HG02852 (cell line): ENCODE measurements around the gene KNSTRN.

ENCODE experiments used
- ATAC-seq: cut with Tn5 transposase; IDR thresholded peaks from one replicate; pipeline ENCODE4 v1.9.1; 2021; ENCODE audit warnings: mild to moderate bottlenecking, moderate library complexity; ENCODE audit not compliant: unreplicated experiment

Gene KNSTRN

GRCh38 chr15:40345225-40345866 is 37.2 kb upstream of the KNSTRN start:
- ATAC-seq, result no peak

DNA sequence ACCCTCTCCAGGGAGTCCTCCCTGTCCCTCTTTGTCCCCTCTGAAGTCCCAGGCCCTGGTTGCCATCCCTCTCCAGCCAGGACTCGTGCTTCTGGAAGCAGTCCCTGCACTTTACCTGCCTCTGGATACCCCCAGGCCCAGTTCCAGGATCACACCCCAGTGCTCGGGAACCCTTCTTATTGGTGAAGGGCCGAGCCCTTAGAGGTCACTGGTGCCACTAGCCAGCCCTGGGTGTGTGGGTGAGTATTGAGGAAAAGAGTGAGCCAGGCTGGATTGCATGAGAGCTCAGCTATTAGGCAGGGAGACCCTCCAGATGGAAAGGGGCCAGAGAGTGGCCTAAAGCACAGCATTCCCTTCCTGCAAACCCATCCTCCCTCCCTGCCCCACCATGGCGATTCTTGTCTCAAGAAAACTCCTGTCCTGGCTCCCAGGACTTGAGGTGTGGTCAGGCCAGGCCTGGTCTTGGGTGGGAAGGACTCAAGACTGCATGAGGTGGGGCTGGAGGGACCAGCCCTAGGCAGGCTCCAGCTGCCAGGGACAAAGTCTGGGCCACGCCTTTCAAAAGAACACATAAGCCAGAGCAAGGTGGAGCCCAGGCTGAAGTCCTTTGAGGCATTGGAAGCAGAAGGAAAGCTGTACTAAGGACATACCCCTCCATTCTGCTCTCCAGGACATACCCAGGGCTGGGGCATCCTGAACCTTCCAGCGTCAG is 36.5 kb upstream of the KNSTRN start:
- ATAC-seq, result no peak

GRCh38 chr15:40346579-40347558 is 35.7 kb upstream of the KNSTRN start:
- no peak for ATAC-seq

DNA sequence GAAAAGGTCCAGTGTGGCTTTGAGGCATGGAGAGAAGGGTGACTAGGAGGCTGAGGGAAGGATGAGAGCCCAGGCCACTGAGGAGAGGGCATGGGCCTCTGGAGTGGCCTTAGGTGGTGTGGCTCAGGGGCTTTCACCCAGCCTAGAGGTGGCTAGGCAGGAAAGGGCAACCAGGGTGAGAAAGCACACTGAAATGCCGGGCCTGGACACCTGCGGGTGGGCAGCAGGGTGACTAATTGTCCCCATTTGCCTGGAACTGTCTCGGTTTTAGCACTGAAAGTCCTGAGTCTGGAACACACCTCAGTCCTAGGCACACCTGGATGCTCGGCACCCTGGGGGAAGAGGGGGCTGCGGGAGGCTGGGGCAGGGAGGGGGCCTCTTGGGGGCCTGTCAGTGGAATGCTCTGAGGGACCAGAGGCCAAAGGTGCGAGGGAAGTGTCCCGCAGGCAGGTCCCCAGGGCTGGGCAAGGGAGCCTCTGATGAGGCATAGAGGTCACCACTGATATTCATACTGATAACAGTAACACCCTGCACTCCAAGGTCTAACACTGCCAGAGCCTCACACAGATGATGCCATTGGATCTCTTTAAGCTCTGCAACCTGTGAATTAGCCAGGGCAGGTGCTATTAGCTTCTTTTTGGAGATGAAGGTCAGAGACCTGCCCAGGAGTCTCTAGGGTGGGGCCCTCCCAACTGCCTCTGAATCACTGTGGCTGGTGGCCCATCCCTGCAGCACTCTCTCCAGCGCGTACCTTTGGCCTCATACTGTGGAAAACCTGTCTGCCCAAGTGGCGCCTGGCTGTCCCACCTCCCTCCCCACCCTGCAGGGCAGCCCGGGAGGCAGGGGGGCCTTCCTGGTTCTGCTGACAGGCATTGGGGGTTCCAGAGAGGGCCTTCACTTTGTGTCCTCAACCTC is 34.7 kb upstream of the KNSTRN start:
- no peak for ATAC-seq

DNA sequence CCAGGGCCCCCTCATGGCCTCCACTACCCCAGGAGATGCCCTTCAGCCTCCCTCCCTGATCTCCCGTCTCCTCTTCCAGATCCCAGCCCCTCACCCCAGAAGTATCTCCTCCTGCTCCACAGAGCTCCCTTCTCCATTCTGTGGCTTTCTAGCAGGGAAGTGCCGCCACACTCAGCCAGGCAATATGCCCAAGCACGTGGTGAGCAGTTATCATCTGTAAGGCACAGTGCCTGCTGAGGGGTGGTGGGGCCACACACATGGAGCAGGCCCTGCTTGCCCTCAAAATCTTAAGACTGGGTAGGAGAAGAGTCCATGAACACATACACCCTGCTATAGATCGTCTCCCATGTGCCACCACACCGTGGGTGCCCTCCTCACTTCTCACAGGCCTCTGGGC is 34.0 kb upstream of the KNSTRN start:
- no peak for ATAC-seq

DNA sequence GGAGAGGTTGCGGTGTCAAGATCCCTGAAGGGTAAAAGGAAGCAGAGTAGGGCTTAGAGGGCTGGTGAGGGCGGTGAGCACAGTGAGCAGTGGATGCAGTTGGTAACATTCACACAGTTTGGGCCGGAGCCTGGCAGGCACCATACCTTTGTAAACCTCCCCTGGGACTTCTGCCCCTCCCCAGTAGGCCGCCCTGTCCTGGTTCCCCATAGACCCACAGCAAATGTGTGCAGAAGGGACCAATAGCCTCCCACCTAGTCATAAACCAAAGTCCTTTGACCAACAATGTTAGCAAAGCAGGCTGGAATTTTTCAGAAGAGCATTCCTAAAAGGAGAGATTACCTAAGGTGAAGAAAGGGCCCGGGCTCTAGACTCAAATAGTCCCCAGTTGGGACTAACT is 33.4 kb upstream of the KNSTRN start:
- ATAC-seq, result no peak

- ATAC-seq, result no peak
Measured at GRCh38 chr15:40352281-40352901, 30.1 kb upstream of the KNSTRN start.

- ATAC-seq, result no peak
Measured at GRCh38 chr15:40353697-40354096, 28.8 kb upstream of the KNSTRN start.

GRCh38 chr15:40354408-40355171 is 27.9 kb upstream of the KNSTRN start:
- ATAC-seq, result no peak

GRCh38 chr15:40355976-40356585 is 26.4 kb upstream of the KNSTRN start:
- no peak for ATAC-seq

DNA sequence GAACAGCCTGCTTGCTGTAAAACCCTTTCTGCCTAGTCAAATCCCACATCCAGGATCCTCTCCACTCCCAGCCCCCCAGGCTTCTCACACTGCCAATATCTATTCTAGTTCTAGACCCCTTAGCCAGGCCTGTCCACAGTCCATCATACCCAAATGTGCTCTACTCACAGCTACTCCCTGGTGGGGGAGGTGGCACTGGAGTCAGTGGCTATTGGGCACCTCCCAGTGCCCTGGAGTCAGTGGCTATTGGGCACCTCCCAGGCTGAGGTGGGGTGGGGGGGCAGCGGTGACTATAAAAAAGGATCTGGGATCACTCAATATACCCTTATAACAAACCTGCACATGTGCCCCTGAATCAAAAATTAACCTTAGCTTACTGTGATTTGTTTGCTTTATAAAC is 25.3 kb upstream of the KNSTRN start:
- no peak for ATAC-seq

- ATAC-seq, result peak; percentile 81
Measured at GRCh38 chr15:40357723-40358470, 24.6 kb upstream of the KNSTRN start, which contains the start of gene DISP2. Gene DISP2, plus strand, starts transcription at chr15:40358219. Its CDS starts 103 bp downstream, at chr15:40358322.

- peak; percentile 20 for ATAC-seq
Measured at GRCh38 chr15:40358471-40359353, 23.8 kb upstream of the KNSTRN start.

GRCh38 chr15:40360015-40360414 is 22.5 kb upstream of the KNSTRN start:
- ATAC-seq, result no peak

- no peak for ATAC-seq
Measured at GRCh38 chr15:40361640-40362039, 20.9 kb upstream of the KNSTRN start.

DNA sequence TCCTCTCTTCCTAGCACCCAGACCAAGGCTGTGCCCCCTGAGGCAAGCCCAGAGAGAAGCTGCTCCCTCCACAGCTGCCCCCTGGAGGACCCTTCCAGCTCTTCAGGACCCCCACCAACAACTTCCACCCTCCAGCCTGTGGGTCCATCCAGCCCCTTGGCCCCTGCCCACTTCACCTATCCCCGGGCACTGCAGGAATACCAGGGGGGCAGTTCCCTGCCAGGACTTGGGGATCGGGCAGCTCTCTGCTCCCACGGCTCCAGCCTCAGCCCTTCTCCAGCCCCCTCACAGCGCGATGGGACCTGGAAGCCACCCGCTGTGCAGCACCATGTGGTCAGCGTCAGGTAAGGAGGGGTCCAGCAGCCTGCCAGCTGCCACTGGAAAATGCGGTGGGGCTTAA is 18.9 kb upstream of the KNSTRN start:
- ATAC-seq, result no peak

DNA sequence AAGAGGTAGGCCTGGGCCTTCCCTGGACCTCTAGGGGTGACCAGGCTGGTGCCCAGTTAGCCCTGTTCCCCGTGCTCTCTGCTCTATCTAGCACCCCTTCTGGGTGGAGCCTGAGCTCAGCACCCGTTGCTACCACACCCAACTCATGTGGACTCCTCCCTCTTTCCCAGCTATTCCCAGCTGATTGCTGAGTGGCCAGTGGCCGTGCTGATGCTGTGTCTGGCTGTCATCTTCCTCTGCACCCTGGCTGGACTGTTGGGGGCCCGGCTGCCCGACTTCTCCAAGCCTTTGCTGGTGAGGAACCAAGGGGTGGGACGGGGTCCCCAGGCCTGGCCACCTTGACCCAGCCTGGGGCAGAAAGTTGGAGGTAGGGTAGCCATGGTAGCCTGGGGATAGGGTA is 18.3 kb upstream of the KNSTRN start:
- no peak for ATAC-seq
